Renal pelvis (tissue), 3 donors: ENCODE measurements around the gene IL10. TPM values are rescaled to one million over a fixed set of nuclear protein-coding genes. Genes with fewer than 3 reads are reported as not detected.

Experiments used
- polyA plus RNA-seq, 3 donors: library from polyadenylated mRNA; unstranded; fragments of 120-200 nt; gene quantifications; one replicate each; pipeline ENCODE4 v1.2.1, GENCODE V29; 2013; ENCODE audit not compliant: insufficient read length in 3 of 3

Gene IL10
- polyA plus RNA-seq, 3 donors = 0.07 to 0.65 (median 0.23) TPM

Other genes with a start within 250 kb of the IL10 start
- 10 to 100 TPM; 77.1 to 97.2 (median 89.5) TPM for gene EIF2D, start 160.0 kb downstream of the IL10 start, polyA plus RNA-seq
- gene DYRK3, start 137.0 kb downstream of the IL10 start, polyA plus RNA-seq = 1 to 10 TPM; 8.2 to 9.0 (median 8.4) TPM
- 10 to 100 TPM; 69.8 to 78.5 (median 76.2) TPM for gene MAPKAPK2, start 87.6 kb downstream of the IL10 start, polyA plus RNA-seq
- gene IL19, start 1.7 kb downstream of the IL10 start, polyA plus RNA-seq = 1 to 10 TPM in 1 of 3 donors, under 1 TPM in 2; 0.62 to 1.2 (median 0.83) TPM
- gene IL20, start 93.1 kb upstream of the IL10 start, polyA plus RNA-seq = not detected
- gene IL24, start 124.9 kb upstream of the IL10 start, polyA plus RNA-seq = under 1 TPM; 0.30 to 0.36 (median 0.35) TPM
- 1 to 10 TPM; 1.6 to 2.5 (median 2.2) TPM for gene FCMR, start 149.4 kb upstream of the IL10 start, polyA plus RNA-seq
- gene PIGR, start 174.0 kb upstream of the IL10 start, polyA plus RNA-seq = 1 to 10 TPM in 2 of 3 donors, under 1 TPM in 1; 0.87 to 1.8 (median 1.4) TPM
- gene FCAMR, start 198.0 kb upstream of the IL10 start, polyA plus RNA-seq = 10 to 100 TPM in 1 of 3 donors, 1 to 10 TPM in 2; 6.8 to 10.5 (median 9.5) TPM